ENCODE measurements around the gene EPHA8.

DNA sequence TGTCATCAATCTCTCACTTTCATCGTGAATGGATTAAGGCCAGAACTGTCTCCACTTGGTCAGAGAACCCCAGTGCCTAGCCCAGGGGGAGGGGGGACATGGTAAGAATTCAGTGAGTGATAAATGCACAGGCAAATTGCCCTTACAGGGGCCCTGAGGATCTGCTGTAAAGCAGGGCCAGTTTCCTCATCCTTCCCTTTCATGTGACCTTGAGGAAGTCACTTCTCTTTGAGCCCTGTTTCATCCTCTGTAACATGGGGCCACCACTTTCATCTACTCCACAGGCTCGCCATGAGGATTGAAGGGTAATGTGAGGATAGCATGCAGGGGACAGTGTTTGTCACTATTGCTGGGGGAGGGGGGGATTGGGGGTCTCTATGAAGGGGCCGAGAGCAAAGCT lies 45.1 kb downstream of the EPHA8 start:
- TF ChIP-seq, protein P1, sequence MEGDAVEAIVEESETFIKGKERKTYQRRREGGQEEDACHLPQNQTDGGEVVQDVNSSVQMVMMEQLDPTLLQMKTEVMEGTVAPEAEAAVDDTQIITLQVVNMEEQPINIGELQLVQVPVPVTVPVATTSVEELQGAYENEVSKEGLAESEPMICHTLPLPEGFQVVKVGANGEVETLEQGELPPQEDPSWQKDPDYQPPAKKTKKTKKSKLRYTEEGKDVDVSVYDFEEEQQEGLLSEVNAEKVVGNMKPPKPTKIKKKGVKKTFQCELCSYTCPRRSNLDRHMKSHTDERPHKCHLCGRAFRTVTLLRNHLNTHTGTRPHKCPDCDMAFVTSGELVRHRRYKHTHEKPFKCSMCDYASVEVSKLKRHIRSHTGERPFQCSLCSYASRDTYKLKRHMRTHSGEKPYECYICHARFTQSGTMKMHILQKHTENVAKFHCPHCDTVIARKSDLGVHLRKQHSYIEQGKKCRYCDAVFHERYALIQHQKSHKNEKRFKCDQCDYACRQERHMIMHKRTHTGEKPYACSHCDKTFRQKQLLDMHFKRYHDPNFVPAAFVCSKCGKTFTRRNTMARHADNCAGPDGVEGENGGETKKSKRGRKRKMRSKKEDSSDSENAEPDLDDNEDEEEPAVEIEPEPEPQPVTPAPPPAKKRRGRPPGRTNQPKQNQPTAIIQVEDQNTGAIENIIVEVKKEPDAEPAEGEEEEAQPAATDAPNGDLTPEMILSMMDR (IDR thresholded peaks at IDR 0.05) = no peak
- TF ChIP-seq POLR2A (IDR thresholded peaks at IDR 0.05) (no peak), EP300 (IDR thresholded peaks at IDR 0.05) (no peak)

Data from tibial nerve (tissue), 4 donors.